Cerebellar nuclear complex (tissue), 1 donor: Measurements from ENCODE around the gene PRKACA.
"Not testable (repeated sequence)": the region's sequence is repeated elsewhere in the genome, so short reads cannot be mapped to it uniquely, and the experiment has no call there.

Source experiments
- DNase-seq, 2 experiments: peaks; one replicate each; lab custom pipeline; 2025; lab: John Stamatoyannopoulos, UW

PRKACA gene

DNA sequence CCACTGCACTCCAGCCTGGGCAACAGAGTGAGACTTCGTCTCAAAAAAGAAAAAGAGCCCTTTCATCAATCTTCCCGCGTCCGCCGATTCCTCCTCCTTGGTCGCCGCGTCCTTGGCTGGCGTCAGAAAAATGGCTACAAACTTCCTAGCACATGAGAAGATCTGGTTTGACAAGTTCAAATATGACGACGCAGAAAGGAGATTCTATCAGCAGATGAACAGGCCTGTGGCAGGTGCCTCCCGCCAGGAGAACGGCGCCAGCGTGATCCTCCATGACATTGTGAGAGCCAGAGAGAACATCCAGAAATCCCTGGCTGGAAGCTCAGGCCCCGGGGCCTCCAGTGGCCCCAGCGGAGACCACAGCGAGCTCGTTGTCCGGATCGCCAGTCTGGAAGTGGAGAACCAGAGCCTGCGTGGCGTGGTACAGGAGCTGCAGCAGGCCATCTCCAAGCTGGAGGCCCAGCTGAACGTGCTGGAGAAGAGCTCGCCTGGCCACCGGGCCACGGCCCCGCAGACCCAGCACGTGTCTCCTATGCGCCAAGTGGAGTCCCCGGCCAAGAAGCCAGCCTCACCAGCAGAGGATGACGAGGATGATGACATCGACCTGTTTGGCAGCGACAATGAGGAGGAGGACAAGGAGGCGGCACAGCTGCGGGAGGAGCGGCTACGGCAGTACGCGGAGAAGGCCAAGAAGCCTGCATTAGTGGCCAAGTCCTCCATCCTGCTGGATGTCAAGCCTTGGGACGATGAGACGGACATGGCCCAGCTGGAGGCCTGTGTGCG lies 47.1 kb downstream of the PRKACA start:
- DNase-seq: no peak

DNA sequence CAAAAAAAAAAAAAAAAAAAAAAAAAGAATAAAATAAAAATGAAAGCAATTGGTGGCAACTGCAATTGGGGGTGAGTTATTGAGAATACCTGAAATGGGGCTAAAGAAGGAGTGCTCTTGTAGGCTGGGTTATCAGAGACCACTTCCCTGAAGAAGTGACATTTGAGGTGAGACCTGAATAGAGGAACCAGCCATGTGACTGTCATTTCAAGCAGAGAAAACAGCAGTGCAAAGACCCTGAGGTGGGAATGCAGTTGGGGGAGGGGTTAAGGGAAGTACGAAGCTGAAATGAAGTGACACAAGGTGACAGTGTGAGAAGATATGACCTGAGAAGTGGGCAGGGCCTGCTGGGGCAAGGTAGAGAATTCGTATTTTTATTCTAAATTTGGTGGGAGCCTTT lies 51.4 kb downstream of the PRKACA start:
- DNase-seq: no peak

DNA sequence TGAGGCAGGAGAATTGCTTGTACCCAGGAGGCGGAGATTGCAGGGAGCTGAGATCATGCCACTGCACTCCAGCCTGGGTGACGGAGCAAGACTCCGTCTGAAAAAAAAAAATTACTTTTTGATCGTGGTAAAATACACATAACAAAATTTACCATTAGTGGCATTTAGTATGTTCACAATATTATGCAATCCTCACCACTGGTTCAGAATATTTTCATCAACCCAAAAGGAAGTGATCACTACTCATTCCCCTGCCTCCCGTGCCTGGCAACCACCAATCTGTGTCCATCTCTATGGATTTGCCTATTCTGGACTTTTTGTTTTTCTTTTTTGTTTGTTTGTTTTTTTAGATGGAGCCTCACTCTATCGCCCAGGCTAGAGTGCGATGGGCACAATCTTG lies 54.5 kb downstream of the PRKACA start:
- DNase-seq: no peak

GRCh38 chr19:14062558-14062855 lies 55.1 kb downstream of the PRKACA start:
- no peak for DNase-seq

GRCh38 chr19:14061751-14062557 lies 55.6 kb downstream of the PRKACA start, which contains the start of gene PALM3:
TSS of gene PALM3 (minus strand) at chr19:14062076. CDS start at chr19:14061980, 96 bp downstream.
- DNase-seq: no peak

- no peak for DNase-seq
Observed at GRCh38 chr19:14061081-14061749, 56.3 kb downstream of the PRKACA start.

GRCh38 chr19:14059652-14060155 lies 57.9 kb downstream of the PRKACA start:
- no peak for DNase-seq

DNA sequence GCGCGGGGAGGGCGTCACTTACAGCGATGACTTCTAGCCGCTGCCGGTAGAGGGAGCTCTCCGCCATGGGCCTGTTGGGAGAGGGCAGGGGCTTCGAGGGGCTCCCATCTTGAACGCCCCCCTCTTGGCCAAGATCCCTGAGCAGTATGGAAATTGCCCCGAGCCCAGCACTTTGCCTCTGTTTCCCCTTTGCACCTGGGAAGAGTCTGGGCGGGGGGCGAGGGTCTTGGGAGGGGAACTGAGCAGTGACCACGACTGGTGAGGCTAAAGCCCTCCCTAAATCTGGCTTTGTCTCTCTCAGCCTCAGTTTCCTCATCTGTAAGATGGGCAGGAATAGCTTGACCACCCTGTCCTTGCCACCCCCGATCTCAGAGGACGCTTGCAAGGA lies 58.5 kb downstream of the PRKACA start:
- no peak for DNase-seq

DNA sequence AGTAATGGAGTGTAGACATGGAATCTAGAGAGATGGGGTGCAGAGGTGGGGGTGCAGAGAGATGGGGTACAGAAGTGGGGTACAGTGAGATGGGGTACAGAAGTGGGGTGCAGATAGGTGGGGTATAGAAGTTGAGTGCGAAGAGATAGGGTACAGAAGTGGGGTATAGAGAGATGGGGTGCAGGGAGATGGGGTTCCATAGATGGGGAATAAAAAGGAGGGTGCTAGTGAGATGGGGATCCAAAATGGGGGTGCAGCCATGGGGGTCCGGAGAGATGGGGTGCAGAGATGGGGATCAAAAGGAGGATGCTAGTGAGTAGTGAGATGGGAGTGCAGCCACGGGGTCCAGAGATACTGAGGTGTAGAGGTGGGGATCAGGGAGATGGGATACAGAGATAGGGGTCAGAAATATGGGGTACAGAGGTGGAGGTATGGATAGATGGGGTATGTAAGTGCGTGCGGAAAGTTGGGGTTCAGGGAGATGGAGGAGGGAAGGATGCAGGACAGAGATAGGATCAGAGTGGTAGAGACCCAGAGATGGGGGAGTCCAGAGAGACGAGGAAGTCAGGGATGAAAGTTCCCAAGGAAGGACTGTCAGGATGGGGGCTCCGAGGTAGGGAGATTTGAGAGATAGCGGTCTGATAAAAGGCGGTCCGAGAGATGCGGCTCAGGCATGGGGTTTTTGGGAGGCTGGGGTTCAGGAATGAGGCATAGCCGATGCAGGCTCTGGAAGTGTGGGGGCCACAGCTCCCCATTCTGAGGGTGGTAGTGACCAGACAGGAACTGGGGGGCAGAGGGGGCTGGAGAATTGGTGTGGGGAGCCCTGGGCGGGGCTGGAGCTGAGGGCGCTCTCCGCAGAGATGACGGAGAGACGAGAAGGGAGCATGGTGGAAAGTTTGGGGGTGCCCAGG lies 59.1 kb downstream of the PRKACA start:
- DNase-seq: no peak

DNA sequence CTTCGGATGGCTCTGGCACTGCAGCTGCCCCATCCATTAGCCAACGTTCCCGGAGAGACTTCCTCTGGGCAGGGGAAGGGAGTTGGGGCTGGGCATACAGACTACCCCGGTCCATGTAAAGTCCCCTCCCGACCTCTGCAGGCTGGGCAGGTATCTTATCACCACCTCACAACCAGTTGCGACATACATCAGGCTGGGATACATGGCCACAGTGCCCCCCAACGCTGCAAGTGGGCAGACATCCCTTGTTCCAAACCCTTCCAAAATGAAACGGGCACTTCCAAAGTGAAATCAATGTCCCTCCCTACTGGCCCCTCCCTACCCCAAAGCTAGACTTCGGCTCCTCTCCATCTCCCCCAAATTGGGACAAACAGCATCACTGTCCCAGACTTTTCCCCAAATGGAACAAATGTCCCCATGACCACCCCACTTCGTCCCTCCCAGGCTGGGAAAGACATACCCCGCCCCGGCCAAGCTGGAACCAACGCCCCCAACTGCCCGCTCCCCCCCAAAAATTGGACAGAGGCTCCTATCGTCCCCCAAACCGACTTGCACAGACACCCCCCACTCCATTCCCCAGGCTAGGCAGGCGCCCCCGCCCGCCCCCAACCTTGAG lies 60.7 kb downstream of the PRKACA start:
- no peak for DNase-seq

DNA sequence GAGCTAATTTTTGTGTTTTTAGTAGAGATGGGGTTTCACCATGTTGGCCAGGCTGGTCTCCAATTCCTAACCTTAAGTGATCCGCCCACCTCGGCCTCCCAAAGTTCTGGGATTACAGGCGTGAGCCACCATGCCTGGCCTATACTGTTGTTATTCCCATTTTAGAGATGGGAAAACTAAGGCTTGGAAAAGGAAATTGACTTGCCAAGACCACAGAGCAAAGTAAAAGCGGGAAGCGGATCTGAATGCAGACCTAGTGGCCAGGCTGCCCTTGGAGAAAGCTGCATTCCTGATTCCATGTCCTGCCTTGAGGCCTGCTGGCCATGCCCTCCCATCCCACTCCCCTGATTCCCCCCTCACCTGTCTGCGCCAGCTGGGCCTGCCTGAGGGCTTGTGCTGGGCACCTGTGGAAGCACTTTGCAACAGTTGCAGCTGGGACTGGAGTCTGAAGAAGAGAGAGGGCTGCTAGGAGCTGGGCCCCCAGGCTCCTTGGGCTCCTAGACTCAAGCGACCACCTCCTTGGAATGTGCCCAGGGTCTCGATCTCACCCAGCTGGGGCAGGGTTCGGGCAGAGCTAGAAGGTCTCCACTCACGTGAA lies 61.4 kb downstream of the PRKACA start:
- DNase-seq: no peak

- DNase-seq: no peak
Observed at GRCh38 chr19:14055396-14055795, 62.2 kb downstream of the PRKACA start.

DNA sequence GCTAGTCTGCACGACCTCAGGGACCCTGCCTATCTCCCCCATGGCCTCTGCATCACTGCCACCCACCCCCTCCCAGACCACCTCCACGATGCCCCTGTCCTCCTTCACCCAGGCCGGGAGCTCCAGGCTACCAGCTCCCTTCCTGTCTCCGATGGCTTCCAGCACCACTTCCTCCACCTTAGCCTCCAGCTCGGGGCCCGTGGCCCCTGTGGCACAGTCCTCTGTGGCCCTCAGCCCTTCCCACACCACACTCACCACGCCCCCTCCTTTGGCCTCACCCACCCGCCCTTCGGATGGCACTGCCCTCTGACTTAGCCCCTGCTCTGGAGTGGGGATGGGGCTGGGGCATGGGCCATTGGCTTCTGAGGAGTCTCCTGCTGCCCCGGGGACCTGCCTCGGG lies 62.8 kb downstream of the PRKACA start:
- DNase-seq: no peak

DNA sequence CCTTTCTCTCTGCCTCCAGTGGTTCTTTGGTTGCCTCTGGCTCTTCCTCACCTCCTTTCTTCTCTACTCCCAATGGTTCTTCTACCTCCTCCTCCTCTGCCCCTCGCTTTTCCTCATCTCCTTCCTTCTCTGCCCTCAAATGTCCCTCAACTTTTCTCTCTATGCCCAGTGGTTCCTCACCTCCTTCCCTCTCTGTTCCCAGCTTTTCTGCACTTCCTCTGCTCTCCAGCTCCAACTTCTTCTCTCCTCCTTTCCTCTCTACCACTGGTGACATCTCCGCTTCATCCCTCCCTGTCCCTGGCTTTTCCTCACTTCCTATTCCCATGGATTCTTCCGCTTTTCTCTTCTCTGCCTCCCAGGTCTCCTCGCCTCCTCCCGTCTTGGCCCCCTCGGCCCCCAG lies 63.5 kb downstream of the PRKACA start:
- DNase-seq: no peak

DNA sequence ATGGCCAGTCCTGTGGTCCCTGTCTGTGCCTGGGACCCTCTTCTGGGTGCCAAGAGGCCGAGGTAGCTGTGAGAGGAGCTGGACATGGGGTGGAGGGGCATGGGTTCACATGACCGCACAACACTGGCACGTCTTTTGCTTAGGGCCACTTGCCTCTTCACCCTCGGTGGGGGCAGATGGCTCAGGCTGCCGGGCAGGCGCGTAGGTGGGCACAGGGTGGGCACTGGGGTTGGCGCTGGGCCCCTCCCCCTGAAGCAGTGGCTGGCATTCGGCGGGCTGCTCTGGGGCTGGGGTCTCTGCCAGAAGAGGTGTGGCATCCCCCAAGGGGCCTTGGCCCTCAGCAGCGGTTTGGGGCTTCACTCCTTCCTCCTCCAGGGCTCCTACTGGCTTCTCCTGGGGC lies 64.1 kb downstream of the PRKACA start:
- no peak for DNase-seq

- no peak for DNase-seq
Observed at GRCh38 chr19:14053032-14053431, 64.5 kb downstream of the PRKACA start.

DNA sequence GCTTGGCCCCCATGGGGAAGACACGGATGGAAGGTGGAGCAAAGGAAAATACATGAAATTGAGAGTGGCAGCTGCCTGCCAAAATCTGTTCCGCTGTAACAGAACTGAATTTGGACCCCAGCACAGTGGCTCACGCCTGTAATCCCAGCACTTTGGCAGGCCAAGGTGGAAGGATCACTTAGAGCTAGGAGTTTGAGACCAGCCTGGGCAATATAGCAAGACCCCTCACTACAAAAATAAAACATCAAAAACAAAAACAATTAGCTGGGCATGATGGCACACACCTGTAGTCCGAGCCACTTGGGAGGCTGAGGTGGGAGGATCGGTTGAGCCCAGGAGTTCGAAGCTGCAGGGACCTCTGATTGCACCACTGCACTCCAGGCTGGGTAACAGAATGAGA lies 65.1 kb downstream of the PRKACA start:
- no peak for DNase-seq

GRCh38 chr19:14051980-14052379 lies 65.6 kb downstream of the PRKACA start:
- DNase-seq: no peak

- not testable (repeated sequence) for DNase-seq
Observed at GRCh38 chr19:14050961-14051360, 66.6 kb downstream of the PRKACA start.

GRCh38 chr19:14050512-14050911 lies 67.0 kb downstream of the PRKACA start:
- DNase-seq: no peak
